ACHN (cell line): ENCODE measurements around the gene FRK.

Experiments
- DNase-seq: peaks from one replicate; pipeline ENCODE4 v3.0.0-alpha.2; 2015
- in situ Hi-C: cut with HindIII; loops from 2 replicates; pipeline ENCODE4 v1.10.0; 2017; ENCODE audit warnings: low sequenced_read_pairs, low pct_ligation_motif_present, low pct_unique_long_range_greater_than_20kb

FRK gene

GRCh38 chr6:116083052-116083451 lies 22.4 kb upstream of the FRK start:
- in situ Hi-C loops, result no loop called here
- no peak for DNase-seq

- DNase-seq, result no peak
- in situ Hi-C loops, result no loop called here
Observed at GRCh38 chr6:116078945-116079344, 18.3 kb upstream of the FRK start.

GRCh38 chr6:116078522-116078921 lies 17.8 kb upstream of the FRK start:
- in situ Hi-C loops, result no loop called here

DNA sequence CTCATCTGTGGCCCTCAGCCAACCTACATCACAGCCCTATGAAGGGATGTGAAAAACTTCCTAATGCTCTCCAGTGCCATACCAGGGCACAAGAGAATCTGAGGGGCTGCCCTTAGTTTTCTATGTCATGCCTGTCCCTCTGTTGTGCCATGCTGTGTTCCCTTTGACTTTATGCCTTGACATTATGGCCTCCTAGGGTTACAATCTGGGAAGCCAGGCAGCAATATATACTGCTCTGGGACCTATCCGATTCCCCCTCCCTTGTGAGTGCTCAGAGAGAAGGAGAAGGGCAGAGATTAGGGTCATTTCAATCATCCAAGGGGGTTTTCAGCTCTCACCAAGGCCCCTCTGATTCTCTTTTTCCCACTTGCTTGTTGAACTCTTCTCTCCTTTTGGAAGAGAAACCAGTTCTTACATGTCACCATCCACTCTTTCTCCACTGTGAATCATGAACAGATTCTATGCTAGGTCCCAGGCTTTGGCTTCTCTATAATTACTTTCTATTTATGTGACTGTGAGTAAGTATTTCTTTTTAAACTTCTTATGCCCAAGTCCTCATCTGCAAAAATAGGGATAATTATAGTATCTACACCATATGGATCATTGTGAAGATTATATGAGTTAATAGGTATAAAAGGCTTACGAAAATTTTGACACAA lies 14.2 kb upstream of the FRK start:
- in situ Hi-C loops, result no loop called here
- DNase-seq, result no peak

More at GRCh38 chr6:116078522-116078921, 17.8 kb upstream of the FRK start:
- no peak for DNase-seq

GRCh38 chr6:116073765-116074440 lies 13.2 kb upstream of the FRK start:
- in situ Hi-C loops, result no loop called here
- DNase-seq, result peak; percentile 30

- in situ Hi-C loops, result no loop called here
- DNase-seq, result no peak
Observed at GRCh38 chr6:116072368-116072767, 11.7 kb upstream of the FRK start.

GRCh38 chr6:116070616-116071389 lies 10.1 kb upstream of the FRK start:
- DNase-seq, result no peak

DNA sequence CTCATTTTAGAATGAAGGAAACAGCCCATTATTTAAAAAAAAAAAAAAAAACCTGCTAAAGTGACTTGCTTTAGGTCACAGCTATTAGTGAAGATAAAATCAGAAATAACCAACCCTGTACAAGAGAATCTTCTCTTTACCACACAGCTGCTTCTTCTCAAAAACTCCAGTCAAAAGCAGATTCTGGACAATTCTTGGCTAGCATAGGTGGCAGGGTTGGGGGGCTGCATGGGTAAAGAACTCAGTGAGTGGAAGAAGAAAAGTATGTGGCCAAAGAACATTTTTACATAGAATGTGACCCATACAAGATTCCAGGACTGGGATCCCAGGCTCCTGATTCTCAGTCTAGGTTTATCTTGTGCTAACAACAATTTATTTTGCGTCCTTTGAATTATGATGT lies 9.4 kb upstream of the FRK start:
- in situ Hi-C loops, result no loop called here
- no peak for DNase-seq

More at GRCh38 chr6:116070616-116071389, 10.1 kb upstream of the FRK start:
- in situ Hi-C loops, result no loop called here

GRCh38 chr6:116066789-116067188 lies 6.1 kb upstream of the FRK start:
- in situ Hi-C loops, result no loop called here
- DNase-seq, result no peak

DNA sequence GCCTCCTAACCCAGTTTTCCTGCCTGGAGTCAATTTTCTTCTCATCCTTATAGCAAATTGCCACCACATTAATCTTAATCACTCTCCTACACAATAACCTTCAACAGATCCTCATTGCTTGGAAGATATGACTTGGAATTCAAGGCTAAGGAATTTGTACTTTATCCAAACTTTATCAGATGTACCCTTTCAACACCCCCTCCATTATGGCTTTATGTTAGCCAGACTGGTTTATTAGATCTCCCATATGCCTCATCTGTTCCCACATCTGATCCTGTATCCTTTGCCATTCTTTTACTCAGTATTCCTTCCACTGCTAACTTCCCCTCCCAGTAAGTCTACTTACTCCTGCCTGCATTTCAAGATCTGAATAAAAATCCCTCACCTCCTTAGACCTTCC lies 4.0 kb upstream of the FRK start:
- in situ Hi-C loops, result no loop called here
- DNase-seq, result no peak

DNA sequence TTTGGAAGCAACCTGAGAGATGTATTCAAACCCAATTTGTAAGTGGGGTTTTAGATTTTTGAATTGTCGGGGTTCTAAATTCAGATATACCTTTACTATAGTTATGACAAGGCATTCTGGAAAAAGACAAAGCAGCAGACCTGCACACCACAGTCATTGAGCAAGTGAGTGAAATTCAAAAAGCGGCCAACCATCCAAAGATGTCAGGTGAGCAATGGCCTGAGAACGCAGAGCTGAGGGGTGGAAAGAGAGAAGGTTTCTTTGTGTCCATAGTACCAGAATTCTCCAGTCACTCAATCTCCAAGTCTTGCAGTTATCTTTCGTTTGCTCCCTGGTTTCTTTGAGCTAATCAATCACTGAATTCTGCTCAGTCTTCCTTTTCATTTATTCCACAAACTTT lies 1.8 kb upstream of the FRK start:
- in situ Hi-C loops, result no loop called here
- DNase-seq, result no peak

DNA sequence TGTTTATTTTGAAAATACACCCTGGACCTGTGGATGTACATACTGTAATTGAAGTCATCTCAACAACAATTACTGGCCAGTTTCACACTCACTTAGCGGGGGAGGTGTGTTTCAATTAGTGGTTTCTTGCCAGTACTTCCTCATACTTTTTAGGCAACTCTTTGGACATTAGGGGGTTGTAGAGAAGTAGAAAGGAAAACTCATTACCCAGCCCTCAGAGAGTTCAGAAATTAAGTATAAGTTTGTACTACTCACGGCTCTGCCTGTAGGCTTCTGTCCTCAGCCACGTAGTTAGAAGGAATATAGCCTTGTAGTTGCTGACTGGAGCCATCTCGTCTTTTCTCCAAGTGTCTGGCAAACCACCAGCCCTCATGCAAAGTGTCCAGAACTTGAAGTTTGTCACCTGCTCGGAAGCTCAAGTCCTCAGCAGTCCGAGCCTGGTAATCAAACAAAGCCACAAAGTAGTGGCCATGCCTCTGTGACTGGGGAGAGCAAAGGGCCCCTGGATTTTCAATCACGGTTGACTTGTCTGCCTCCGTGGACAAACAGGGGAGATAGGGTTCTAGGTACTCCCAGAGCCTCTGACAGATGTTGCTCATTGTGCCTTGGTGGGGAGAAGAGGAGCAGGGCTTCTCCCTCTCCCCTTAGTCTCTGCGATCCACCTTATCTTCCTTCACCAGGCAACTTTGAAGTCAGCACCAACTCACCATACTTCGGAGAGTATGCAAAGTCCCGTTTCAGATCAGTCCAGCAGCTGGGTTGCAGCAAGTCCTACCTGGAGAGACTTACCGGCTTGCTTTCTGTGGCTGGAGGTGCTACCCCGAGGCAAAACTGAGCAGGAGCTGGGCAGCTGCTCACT lies 749 bp downstream of the FRK start:
- peak; percentile 22 for DNase-seq
- in situ Hi-C loops, result no loop called here

DNA sequence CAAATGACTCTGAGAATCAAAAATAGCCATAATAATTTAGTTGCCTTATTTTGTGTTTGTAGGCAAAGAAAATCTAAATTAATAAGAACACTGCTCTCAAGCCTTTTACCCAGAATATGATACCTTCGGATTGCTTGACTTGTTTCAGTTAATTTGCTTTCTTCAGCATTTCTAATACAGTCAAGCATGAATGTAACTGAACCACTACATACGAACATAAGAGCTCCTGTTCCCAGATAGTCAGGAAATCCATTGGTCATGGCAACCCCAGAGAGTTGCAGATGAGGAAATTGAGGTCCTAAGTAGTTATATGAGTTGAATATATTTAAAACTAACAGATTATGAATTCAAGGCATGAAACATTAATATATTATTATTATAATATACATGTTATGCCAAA lies 2.9 kb downstream of the FRK start:
- DNase-seq, result no peak
- in situ Hi-C loops, result no loop called here

GRCh38 chr6:116055513-116055912 lies 5.2 kb downstream of the FRK start:
- in situ Hi-C loops, result no loop called here
- no peak for DNase-seq

DNA sequence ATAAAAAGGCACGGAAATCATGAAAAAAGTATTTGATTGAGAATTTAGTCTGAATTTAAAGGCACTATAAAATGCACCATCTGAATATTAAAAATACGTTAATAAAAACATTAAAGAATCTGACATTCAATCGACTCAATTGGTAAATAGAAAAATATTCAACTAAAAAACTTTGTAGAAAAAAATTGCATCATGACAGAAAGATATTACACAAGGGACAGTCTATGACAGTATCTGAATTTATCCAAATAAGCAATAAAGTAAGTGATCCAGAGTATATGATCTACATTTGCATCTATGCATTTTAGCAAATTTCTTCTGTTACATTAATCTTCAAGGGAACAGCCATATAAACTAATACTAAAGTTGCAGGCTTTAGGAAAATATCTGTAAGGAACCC lies 9.4 kb downstream of the FRK start:
- no peak for DNase-seq

GRCh38 chr6:116050737-116051136 lies 10.0 kb downstream of the FRK start:
- in situ Hi-C loops, result no loop called here
- no peak for DNase-seq

More for the DNA sequence above, 9.4 kb downstream of the FRK start:
- in situ Hi-C loops, result no loop called here

GRCh38 chr6:116049321-116049720 lies 11.4 kb downstream of the FRK start:
- no peak for DNase-seq
- in situ Hi-C loops, result no loop called here

GRCh38 chr6:116047173-116047933 lies 13.3 kb downstream of the FRK start:
- DNase-seq, result no peak
- in situ Hi-C loops, result no loop called here
